Stimulated activated CD8-positive, alpha-beta memory T cell treated with anti-CD3 and anti-CD28 coated beads, Interleukin-12 subunit alpha, Interleukin-12 subunit beta, amount 100 ng/mL, for 24 hours (primary cell): ENCODE results near the gene EFR3B.
"Not testable (repeated sequence)": the region's sequence is repeated elsewhere in the genome, so short reads cannot be mapped to it uniquely, and the experiment has no call there.

ENCODE experiments used
- DNase-seq: peaks from one replicate; pipeline ENCODE4 v3.0.0-alpha.2; 2020; ENCODE audit errors: extremely low read depth

EFR3B gene, protein sequence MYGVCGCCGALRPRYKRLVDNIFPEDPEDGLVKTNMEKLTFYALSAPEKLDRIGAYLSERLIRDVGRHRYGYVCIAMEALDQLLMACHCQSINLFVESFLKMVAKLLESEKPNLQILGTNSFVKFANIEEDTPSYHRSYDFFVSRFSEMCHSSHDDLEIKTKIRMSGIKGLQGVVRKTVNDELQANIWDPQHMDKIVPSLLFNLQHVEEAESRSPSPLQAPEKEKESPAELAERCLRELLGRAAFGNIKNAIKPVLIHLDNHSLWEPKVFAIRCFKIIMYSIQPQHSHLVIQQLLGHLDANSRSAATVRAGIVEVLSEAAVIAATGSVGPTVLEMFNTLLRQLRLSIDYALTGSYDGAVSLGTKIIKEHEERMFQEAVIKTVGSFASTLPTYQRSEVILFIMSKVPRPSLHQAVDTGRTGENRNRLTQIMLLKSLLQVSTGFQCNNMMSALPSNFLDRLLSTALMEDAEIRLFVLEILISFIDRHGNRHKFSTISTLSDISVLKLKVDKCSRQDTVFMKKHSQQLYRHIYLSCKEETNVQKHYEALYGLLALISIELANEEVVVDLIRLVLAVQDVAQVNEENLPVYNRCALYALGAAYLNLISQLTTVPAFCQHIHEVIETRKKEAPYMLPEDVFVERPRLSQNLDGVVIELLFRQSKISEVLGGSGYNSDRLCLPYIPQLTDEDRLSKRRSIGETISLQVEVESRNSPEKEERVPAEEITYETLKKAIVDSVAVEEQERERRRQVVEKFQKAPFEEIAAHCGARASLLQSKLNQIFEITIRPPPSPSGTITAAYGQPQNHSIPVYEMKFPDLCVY

DNA sequence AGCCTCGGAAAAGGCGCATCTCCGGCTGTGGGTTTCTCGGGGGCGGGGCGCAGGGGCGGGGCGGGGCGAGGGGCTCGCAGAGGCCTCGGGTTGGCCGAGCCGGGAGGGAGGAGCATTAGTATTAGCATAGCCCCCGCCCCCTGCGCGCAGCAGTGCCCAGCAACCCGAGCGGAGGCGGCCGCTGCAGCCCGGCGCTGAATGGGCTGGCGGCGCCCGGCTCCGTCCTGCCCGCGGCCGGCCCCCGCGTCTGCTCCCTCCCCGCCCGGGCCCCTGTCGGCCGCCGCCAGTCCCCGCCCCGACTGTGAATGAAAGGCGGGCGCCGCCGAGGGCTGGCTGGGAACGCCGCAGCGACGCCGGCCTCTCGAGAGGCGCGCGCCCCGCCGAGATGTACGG is at the start of gene EFR3B:
EFR3B (plus strand) TSS at position 149 of the 393 bp plus-strand sequence; CDS start at position 386, 237 bp downstream.
- peak; percentile 76 for DNase-seq

DNA sequence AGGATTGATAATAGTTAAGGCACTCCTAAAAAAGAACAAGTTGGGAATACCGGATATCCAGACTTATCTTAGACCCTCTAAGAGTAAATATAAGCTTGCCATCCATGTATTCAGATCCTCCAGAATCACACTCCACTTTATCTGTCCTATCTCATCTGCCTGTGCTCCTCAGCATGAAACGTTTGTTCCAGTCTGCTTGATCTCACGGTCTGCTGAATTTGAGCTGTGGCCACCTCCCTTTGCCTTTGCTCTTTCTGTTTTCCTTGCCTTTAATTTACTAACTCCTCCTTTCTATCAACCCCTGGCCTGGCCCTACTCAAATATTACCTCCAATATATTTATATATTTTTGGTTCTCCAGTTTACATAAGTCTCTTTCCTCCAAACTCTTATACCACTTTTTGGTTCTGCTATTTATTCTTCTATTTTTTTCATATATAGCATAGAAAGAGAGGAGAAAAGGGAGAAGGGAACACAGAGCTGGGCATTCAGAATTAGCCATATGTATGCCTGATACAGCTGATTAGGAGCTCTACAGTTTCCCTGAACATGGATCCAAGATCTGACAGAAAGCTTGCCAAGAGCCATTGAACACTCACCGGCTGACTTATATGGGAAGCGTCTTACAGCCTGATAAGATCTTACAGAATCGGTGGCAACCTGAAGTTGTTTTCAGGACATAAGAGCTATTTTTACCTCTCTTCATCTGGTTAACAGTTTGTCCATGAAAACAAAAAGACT is 48.3 kb upstream of the EFR3B start:
- DNase-seq, result no peak

DNA sequence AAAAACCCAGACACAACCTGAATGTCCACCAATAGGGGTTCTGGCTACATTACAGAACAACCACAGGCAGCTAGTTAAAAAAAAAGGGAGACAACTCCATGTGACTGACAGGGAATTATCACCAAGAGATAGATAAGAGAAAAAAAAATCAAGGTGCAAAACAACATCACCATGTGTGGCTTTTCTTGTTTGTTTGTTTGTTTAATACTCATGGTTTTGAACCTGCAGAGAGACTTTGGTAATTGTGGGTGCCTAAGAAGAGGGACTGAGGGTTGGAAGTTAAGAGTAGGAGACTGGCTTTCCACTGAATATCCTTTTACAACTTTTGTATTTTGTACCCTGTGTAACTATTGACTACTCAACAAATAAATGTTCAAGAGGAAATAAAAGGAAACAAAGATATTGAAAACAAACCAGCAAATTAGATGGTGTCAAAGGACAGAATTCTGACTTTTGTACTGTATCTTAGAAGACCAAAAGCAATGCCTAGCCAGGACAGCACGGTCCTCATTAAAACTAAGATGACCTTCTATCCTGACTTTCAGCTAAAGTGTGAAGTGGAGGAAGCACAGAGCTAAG is 47.6 kb upstream of the EFR3B start:
- no peak for DNase-seq

DNA sequence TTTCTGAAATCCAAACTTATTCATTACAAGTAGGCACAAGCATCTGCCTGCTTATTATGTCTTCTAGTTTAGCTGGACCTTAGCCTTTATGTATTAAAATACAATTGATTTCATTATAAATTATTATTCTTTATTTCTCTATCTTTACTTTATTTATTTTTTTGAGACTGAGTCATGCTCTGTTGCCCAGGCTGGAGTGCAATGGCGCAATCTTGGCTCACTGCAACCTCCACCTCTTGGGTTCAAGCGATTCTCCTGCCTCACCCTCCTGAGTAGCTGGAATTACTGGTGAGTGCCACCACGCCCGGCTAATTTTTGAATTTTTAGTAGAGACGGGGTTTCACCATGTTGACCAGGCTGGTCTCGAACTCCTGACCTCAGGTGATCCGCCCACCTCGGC is 42.8 kb upstream of the EFR3B start:
- DNase-seq, result not testable (repeated sequence)

DNA sequence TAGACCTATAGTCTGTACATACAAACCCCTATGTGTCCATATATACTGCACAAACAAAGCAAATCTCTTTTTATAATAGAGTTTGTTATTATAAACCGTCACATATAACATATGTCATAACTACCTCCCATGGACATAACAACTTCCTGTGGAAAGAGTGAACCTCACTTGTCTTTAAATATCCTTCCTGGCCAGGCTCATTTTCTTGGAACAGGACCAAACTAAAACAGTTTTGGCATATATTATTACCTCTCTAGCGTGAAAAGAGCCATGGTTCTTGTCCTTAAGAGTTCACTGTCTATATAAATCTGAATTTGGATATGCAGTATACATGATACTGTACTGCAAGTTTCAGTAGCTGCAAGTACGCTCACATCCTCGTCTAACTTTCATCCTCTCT is 41.8 kb upstream of the EFR3B start:
- DNase-seq, result no peak

DNA sequence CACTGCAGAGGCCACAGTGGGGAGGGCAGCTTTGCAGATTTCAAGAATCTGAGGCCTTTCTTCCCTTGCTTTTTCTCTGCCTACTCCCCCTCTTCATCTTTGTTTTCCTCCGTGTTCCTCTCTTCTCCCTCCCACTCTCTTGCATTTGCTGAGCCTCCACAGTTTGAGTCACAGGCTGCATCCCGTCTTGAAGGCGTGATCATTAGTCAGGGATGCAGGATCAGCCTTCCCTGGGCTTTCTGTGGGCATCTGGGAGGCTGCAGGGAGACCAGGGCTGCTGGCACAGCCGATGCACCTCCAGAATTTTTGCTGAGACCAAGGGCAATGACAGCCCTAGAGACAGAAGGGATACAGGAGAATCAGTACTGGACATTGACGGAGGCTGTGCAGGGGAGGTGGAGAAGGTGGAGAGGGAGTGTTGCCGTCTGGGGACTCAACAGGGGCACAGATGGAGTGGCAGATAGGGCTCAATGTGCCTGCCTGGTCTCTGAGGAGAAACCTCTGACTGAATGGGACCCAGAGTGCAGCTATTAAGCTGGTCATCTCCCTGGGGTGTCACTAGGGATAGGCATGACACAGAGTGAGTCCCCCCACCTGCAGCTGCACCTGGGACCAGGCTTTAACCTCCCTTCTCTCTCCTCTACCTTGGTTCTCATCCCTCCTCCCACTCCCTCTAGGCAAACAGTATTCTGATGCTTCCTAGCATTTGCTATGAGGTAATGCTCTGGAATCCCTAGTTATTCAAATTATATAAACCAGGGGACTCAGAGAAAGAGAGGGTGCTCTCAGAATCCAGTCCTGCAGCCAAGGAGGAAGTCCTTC is 41.2 kb upstream of the EFR3B start:
- DNase-seq, result no peak

DNA sequence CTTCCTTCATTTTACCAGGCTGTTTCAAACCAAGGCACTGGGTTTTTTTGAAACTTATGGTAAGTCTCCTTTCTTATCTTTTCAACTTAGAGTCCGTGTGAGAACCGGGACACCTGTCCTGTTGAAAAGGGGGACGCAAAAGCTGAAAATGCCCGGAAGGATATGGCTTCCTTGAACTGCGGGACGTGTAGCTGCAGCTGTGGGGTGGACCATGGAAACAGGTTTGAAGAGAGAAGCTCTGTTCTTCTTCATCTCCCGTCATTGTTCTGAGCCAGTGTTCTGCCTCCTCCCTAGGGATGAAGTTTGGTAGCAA is 40.6 kb upstream of the EFR3B start:
- no peak for DNase-seq

DNA sequence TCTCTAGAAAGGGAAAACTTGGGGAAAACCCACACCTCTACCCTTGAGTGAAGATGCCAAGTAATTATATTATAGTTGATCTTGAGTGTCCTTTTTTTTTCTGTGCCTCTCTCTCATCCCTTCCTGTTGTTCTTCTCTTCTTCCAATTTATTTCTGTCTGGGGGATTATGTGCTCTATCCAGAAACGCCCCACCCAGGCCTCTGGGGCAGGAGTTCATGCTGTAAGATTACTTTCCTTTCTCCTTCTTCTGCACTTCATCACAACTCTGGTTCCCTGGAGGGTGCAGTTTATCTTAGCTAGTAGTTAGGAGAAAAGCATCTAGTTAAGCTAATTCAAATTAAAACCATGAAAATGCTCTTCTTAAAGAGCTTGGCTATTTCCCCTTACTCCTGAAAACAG is 39.8 kb upstream of the EFR3B start:
- DNase-seq, result no peak

DNA sequence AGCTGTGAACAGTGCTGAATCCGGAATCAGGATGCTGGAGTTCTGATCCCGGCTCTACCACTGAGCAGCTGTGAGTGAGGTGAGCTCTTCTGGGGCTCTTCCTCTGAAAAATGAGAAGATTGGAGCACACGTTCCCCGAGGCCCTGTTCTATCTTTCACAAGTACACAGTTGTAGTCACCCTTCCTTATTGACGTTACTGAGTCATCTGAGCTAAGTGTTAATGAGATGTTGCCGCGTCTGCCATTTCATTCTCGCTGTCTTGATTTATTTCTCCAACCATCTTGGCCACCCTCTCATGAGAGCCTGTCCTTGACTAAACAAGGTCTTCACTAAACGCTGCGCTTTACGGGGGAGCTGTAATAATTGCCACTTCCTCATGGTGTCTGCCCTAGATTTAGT is 31.9 kb upstream of the EFR3B start:
- no peak for DNase-seq

DNA sequence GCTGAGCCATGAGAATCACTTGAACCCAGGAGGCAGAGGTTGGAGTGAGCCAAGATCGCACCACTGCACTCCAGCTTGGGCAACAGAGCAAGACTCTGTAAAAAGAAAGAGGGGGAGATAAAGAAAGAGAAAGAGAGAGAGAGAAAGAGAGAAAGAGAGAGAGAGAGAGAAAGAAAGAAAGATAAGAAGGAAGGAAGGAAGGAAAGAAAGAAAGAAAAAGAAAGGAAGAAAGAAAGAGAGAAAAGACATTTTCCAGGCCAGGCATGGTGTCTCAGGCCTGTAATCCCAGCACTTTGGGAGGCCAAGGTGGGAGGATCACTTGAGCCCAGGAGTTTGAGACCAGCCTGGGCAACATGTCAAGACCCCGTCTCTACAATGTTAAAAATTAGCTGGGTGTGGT is 30.5 kb upstream of the EFR3B start:
- not testable (repeated sequence) for DNase-seq

DNA sequence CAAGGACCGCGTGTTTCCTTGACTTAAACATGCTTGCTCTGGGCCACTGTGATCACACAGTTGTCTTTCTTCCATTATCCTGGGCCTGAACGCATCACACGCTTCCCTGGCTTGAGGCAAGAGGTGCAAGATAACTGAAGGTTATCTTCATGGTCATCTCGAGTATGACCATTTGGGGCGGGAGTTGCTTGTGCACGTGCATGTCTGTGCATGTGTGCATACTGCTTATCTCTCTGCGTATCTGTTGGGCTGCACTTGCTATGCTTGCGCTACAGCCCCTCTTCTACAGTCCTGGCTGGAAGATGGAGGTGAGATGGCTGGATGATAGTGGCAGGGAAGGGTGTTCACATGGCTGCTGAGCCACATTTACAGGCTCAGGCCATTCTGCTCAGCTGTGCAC is 27.2 kb upstream of the EFR3B start:
- no peak for DNase-seq

DNA sequence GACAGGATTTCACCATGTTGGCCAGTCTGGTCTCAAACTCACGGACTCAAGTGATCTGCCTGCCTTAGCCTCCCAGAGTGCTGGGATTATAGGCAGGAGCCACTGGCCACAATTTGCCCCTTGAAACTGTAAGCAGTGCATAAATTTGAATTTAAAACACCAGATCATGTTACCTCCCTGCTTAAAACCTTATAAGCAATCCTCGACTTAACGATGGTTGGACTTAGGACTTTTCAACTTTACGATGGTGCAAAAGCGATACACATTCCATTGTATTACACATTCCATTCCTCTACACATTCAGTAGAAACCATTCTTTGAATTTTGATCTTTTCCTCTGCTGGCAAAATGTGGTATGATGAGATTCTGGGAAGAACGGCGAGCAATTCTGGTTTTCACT is 23.2 kb upstream of the EFR3B start:
- DNase-seq, result no peak

DNA sequence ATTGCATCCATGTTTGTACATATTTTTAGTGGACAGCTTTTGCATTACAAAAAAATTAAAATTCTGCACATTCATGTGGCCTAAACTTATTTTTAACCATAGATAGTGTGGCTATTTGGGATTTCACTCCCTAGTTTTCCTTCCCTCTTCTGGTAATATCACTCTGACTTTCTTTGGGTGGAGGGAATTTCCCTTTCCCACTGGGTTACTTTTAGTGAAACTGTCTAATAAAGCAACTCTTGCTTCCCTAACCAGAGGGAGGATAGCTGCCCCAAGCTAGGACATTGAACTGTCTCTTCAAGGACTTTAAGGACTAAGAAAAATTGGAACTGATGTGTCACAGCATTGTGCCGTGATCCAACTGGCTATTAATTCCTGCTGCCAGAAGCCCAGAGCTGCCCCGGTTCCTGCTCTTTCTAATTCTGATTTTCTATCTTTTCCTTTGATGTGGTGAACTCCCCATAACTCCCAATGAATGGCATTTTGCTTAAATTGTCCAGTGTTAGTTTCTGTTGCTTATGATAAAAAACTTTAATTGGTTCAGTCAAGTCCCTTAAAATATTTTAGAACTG is 20.0 kb upstream of the EFR3B start:
- DNase-seq, result no peak

DNA sequence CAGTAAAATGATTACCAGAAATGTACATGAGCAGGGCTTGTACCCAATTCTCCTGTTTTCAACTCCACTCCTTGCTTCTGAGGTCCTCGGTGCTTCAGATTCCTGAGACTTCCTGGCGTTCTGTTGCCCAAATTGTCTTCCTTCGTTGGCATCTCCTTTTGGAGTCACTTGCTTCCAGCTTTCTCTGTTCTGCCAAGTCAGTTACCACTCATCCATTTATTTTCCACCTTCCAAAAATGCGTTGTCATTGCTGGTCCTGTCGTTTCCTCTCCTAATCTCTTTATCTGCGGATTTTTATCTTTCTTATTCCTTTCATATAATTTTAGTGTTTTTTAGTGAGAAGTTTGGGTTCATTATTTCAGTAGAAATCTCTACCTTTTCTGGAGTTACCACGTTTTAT is 18.5 kb upstream of the EFR3B start:
- no peak for DNase-seq

DNA sequence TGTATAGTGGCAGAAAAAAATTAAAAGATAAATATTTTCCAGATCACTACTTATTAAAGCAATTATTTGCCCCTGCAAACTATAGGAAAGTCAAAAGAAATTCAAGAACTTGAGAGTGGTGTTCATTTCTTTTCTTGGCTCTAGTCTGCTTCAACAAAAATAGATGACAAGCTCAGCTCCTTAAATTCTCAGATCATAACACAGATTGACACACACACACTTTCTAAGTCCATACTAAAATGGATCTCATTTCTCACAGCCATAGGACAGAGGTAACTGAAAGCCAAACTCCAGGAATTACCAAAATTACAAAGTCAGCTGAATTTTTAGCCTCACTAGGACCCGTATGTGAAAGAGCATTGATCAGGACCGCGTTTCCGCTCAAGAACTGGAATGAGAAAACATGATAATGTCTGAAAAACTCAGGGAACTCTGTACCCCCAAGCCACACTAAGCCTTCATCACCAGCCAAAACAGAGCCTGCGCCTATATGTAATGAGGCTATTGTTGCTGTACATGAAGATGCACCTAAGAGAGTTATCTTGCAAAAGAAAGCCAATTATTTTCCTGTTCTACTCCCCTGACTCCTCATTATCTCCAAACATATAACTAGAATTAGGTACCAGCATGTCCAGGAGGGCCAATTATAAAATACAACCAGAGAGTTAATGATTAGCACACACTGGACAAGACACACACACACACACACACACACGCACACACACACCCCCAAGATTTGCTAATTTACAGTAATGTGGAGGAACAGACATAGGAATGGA is 16.5 kb upstream of the EFR3B start:
- no peak for DNase-seq

DNA sequence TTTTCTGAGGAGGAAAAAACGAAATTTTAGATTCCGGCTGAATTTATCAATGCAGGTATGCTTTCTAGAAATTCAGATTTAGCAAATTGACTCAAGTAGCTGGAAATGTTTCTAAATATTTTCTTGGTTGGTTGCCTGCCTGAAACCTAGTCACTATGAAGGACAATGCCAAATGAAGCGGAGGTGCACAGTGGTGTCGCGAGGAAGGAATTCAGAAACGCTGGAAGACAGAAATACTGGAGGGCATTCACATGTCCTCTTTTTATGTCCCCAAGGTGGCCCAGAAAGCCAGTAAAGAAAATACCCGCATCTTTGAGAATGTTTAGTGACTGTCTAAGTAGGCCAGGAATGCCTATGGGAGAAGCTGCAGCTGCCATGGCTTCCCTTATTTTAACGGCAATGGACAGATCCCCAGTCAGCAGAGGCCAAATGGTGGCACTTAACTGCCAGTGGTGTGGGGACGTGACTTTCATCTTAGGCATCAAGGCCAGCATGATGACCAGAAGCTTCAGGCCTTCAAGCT is 15.8 kb upstream of the EFR3B start:
- DNase-seq, result no peak

DNA sequence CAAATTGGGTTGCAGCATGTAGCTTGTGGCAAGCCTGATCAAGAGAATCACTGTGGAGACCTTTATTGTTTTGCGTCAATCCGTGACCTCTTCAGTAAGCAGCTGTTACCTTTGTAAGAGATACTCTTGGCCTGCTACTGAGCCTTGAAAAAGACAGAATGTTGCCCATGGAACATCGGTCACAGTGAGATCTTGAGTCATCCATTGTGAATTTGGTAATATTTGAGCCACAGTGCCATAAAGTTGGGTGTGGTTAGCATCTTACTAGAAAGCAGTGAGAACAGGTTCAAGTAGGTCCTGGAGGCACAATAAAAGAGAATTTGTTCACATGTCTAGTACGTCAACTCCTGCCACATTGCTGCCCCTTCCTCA is 12.7 kb upstream of the EFR3B start:
- no peak for DNase-seq

DNA sequence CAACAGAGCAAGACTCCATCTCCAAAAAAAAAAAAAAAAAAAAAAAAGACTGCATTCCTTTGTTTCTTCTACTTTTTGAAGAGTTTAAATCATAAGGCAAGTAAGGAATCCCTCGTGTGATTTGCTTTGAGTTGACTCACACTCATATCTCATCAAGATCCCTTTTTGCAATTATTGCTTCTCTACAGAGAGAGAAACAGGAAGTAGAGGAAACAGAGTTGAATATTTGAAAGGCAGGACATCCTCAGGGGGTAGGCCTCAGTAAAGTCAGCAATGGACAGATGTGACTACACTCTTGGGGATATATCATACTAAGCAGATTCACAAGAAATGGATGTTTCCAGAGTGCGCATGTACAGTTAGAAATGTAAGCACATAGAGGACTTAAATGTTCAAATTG is 11.2 kb upstream of the EFR3B start:
- DNase-seq, result no peak

DNA sequence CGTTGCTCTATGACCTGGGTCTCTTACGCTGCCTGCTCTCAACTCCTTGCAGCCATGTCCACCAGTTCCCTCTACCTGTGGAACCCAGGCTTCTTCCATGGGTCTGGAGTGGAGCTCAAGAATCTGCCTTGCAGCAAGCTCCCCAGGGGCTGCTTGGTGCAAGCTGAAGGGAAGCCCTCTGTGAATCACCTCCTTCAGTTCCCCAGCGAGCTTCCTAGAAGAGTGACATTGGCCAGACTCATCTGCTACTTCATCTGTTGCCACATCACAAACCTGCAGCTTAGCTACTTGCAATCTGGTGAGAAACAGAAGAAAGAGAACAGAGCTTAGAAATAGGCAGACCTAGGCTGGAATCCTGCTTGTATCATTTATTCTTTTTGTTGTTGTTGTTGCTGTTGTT is 9.8 kb upstream of the EFR3B start:
- no peak for DNase-seq

DNA sequence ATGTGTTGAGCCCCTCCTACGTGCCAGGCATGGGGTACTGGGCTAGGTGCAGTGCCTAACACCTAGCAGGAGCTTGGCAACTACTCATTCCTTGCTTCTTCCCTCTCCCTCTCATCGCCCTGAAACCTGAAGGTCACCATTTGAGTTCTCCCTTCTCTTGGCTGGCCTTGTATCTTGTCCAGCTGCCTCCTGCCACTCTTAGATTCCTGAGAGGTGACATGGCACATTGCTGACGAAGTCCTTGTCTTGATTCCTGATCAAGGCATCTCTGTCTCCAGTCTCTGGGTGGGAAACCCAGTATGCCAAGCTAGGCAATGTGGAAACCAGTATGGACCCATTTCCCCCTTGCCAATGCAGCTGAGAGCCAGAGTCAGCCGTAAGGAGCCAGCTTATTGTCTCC is 9.0 kb upstream of the EFR3B start:
- no peak for DNase-seq
